Jurkat, Clone E6-1 (cell line): ENCODE results near the gene NANOS1.

Source experiments
- DNase-seq: peaks from one replicate; pipeline ENCODE4 v3.0.0-alpha.2; 2011; ENCODE audit warnings: low read depth, low spot score
- H3K4me3 ChIP-seq: 2 replicates; pipeline ENCODE4 v1.5.1; 2011; ENCODE audit warnings: mild to moderate bottlenecking, low read length, control low read depth, moderate library complexity

NANOS1 gene

DNA sequence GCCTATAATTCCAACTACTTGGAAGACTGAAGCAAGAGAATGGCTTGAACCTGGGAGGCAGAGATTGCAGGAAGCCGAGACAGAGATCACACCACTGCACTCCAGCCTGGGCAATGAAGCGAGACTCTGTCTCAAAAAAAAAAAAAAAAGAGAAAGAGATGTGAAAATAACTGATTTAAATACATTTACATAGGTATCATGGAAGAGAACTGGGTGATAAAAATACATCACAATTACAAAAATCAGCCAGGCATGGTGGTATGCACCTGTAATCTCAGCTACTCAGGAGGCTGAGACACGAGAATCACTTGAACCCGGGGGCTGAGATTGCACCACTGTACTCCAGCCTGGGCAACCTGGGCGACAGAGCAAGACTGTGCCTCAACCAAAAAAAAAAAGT lies 19.8 kb downstream of the NANOS1 start:
- no peak for DNase-seq
- H3K4me3 ChIP-seq = no peak overlapping the region

- DNase-seq = no peak
- no peak overlapping the region for H3K4me3 ChIP-seq
These were observed 20.3 kb downstream of the NANOS1 start for GRCh38 chr10:119049777-119050176.

DNA sequence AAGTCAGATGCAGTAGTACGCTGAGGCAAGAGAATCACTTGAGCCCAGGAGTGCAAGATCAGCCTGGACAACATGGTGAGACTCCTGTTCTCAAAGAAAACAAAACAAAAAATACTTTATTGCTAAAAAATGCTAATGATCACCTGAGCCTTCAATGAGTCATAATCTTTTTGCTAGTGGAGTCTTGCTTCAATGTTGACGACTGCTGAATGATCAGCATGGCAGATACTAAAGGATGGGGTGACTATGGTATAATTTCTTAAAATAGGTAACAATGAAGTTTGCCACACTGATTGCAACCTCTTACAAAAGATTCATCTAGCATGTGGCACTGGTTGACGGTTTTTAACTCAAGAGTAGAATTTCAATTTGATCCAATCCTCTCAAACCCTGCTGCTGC lies 22.3 kb downstream of the NANOS1 start:
- H3K4me3 ChIP-seq = no peak overlapping the region
- no peak for DNase-seq

DNA sequence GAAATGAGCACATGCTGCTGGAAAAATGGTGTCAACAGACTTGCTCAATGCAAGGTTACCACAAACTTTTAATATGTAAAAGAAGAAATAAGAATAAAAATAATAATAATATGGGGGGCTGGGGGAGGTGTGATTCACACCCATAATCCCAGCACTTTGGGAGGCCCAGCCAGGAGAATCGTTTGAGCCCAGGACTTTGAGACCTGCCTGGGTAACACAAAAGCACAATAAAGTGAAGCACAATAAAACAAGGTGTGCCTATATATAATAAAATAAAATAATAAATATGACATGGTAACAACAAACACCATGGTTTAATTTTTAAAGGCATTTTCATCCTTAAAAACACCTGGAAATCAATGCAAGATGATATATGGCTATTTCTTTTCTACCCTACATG lies 26.0 kb downstream of the NANOS1 start:
- no peak for DNase-seq
- H3K4me3 ChIP-seq = no peak overlapping the region

DNA sequence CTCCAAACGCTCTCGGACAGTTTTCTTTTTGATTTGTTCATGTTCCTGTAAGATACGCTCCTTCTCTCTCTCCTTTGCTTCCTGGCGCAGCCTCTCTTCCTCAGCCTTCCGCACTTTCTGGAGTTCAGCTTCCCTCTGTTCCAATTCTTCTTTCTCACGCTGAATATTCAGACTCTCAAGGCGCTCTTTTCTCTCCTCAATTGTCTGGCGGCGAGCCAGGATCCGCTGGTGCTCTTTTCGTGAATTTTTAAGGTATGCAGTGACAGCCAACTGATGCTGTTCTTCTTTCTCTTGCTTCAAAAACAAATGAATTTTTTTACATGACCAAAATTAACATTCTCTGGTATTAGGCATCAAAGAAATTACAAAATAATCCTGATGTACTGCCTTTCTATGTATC lies 28.5 kb downstream of the NANOS1 start:
- no peak for DNase-seq
- H3K4me3 ChIP-seq = no peak overlapping the region

GRCh38 chr10:119059557-119059956 lies 30.0 kb downstream of the NANOS1 start:
- no peak overlapping the region for H3K4me3 ChIP-seq
- no peak for DNase-seq

GRCh38 chr10:119060107-119060506 lies 30.6 kb downstream of the NANOS1 start:
- no peak overlapping the region for H3K4me3 ChIP-seq
- no peak for DNase-seq

DNA sequence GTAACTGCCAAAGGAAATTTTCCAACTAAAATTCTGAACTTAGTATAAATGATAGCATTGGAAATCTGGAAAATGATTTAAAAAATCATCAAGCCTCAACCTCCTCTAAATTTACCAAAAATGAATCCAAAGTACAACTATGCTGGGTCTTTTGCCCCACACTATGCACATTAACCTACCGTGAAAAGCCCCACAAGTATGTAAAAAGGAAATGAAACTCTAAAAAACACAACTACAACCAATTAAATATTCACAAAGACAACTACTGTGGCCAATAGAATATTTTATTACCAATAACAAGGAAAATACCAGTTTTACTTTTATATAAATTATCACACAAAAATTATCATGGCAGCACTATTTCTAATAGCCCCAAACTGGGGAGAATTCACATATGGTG lies 31.8 kb downstream of the NANOS1 start:
- no peak overlapping the region for H3K4me3 ChIP-seq
- DNase-seq = no peak

DNA sequence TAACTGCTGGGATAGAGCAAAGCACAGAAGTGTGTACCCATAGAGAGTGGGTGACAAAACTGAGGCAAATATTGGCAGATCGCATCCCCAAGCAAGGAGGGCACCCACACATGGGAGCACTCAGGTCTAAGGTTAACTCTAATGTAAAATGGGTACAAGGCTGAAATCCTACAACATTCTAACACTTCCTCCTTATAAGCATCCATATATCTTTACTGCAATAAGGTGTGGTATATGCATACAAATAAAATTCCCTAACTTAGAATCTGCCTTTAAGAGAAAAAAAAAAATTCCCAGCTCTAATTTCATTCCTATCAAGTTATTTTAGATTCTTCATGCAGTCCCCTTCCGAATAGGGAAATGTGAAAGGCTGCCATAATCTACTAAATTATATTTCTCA lies 32.4 kb downstream of the NANOS1 start:
- no peak for DNase-seq
- H3K4me3 ChIP-seq = no peak overlapping the region

GRCh38 chr10:119070395-119071165 lies 41.1 kb downstream of the NANOS1 start:
- no peak overlapping the region for H3K4me3 ChIP-seq
- no peak for DNase-seq

DNA sequence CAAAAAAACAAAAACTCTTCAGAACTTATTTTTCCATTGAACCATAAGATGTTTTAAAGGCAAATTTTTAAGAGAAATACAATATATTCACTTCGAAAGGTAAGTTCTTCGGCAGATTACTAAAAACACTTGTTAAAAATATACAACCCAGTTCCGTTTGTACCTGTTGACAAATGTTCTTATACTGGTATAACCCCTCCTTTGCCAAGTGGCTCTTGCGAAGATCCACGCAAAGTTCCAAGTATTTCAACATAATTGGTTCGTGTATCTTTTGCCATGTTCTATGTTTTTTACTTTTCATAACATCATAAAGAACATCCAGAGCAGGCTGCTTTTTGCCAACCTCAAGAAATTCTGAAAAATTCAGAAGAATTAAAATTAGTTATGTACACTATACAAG lies 44.1 kb downstream of the NANOS1 start:
- no peak for DNase-seq
- H3K4me3 ChIP-seq = no peak overlapping the region

GRCh38 chr10:119078422-119079179 lies 49.1 kb downstream of the NANOS1 start:
- H3K4me3 ChIP-seq = peak overlapping the region; percentile 94
- no peak for DNase-seq

GRCh38 chr10:119079599-119080520 lies 50.3 kb downstream of the NANOS1 start:
- no peak for DNase-seq
- H3K4me3 ChIP-seq = peak overlapping the region; percentile 94

DNA sequence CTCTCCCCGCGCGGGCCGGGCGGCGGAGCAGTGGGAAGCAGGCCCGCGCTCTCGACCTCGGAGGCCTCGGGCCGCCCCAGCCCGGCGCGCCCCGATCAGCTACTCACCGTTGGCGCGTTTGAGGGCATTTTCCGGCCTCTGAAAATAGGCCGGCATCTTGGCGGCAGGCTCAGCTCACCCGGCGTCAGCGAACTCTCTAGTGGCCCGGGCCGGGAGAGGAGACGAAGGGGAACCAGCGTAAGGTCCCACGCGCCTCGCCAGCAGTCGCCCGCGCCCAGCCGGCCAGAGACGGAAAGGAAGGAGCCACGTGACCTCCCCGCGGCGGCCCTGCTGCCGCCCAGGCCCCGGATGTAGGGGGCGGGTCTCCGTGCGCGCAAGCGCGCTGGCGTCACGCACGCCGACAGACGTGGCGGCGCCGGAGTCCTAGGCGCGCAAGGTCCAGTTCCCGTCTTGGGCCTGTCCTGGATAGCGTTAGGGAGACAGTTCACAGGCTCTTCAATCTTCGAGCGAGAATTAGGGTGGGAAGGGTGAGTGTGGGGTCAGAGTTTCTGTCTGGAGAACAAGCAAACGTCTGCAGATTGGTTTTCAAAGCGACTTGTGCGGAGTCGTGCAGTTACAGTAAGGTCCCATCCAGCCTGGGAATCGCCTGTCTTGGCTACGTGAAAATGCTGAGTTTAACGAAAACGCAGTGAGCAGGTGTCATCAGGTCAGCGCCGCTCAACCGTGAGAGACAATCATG lies 51.2 kb downstream of the NANOS1 start, which contains the start of gene EIF3A:
Gene EIF3A (minus strand): TSS at position 297 of the 739 bp plus-strand sequence. CDS start 141 bp downstream, at position 156.
- H3K4me3 ChIP-seq = peak within 1 kb of the TSS; percentile 94

More for the DNA sequence above, 51.2 kb downstream of the NANOS1 start, which contains the start of gene EIF3A:
- peak; percentile 83 for DNase-seq
